ENCODE measurements around the gene SV2B.

Gene SV2B

GRCh38 chr15:91193378-91193720 lies 93.3 kb downstream of the SV2B start:
- DNase-seq = no peak

GRCh38 chr15:91196127-91196526 lies 96.1 kb downstream of the SV2B start:
- DNase-seq = no peak

- DNase-seq = no peak
Measured at GRCh38 chr15:91196768-91197167, 96.7 kb downstream of the SV2B start.

- DNase-seq = no peak
Measured at GRCh38 chr15:91199511-91199910, 99.5 kb downstream of the SV2B start.

- no peak for DNase-seq
Measured at GRCh38 chr15:91200101-91200754, 100.2 kb downstream of the SV2B start.

GRCh38 chr15:91202510-91203102 lies 102.5 kb downstream of the SV2B start:
- no peak for DNase-seq

GRCh38 chr15:91203619-91204203 lies 103.7 kb downstream of the SV2B start:
- no peak for DNase-seq

GRCh38 chr15:91208371-91208770 lies 108.3 kb downstream of the SV2B start:
- DNase-seq = no peak

GRCh38 chr15:91209318-91209717 lies 109.3 kb downstream of the SV2B start:
- DNase-seq = no peak

- DNase-seq = no peak
Measured at GRCh38 chr15:91209726-91210125, 109.7 kb downstream of the SV2B start.

GRCh38 chr15:91214675-91215590 lies 114.9 kb downstream of the SV2B start:
- no peak for DNase-seq

- DNase-seq = no peak
Measured at GRCh38 chr15:91216000-91216399, 115.9 kb downstream of the SV2B start.

GRCh38 chr15:91219206-91219605 lies 119.1 kb downstream of the SV2B start:
- DNase-seq = no peak

- DNase-seq = no peak
Measured at GRCh38 chr15:91222052-91222451, 122.0 kb downstream of the SV2B start.

- no peak for DNase-seq
Measured at GRCh38 chr15:91223863-91224262, 123.8 kb downstream of the SV2B start.

GRCh38 chr15:91224755-91225380 lies 124.8 kb downstream of the SV2B start:
- peak; percentile 26 for DNase-seq

GRCh38 chr15:91225741-91226140 lies 125.7 kb downstream of the SV2B start:
- DNase-seq = no peak

- no peak for DNase-seq
Measured at GRCh38 chr15:91227117-91227516, 127.1 kb downstream of the SV2B start.

GRCh38 chr15:91227766-91228165 lies 127.7 kb downstream of the SV2B start:
- DNase-seq = no peak

- no peak for DNase-seq
Measured at GRCh38 chr15:91228383-91228782, 128.3 kb downstream of the SV2B start.

- DNase-seq = no peak
Measured at GRCh38 chr15:91228890-91229289, 128.8 kb downstream of the SV2B start.

- no peak for DNase-seq
Measured at GRCh38 chr15:91231703-91232102, 131.6 kb downstream of the SV2B start.

- no peak for DNase-seq
Measured at GRCh38 chr15:91234759-91235158, 134.7 kb downstream of the SV2B start.
